ENCODE results near the gene RALA.
A peak's percentile ranks its signal among the peaks of the same experiment; 100 is the strongest.
"Not testable (repeated sequence)": the region's sequence is repeated elsewhere in the genome, so short reads cannot be mapped to it uniquely, and the experiment has no call there.

The RALA gene

GRCh38 chr7:39670934-39671333 is 47.6 kb downstream of the RALA start:
- TF ChIP-seq POLR2A (IDR thresholded peaks at IDR 0.05; ENCODE audit: low read depth, low read length), result no peak
- DNase-seq (ENCODE audit: insufficient read length, low spot score) (no peak), FAIRE-seq (no peak)

- no peak for TF ChIP-seq POLR2A (IDR thresholded peaks at IDR 0.05; ENCODE audit: low read depth, low read length)
Observed at GRCh38 chr7:39672176-39672575, 48.8 kb downstream of the RALA start.

GRCh38 chr7:39673868-39674267 is 50.5 kb downstream of the RALA start:
- no peak for TF ChIP-seq POLR2A (IDR thresholded peaks at IDR 0.05; ENCODE audit: low read depth, low read length)
- FAIRE-seq (no peak), DNase-seq (ENCODE audit: insufficient read length, low spot score) (no peak)

More at GRCh38 chr7:39672176-39672575, 48.8 kb downstream of the RALA start:
- DNase-seq (ENCODE audit: insufficient read length, low spot score) (no peak), FAIRE-seq (no peak)

- DNase-seq (ENCODE audit: insufficient read length, low spot score) (no peak), FAIRE-seq (no peak)
- TF ChIP-seq POLR2A (IDR thresholded peaks at IDR 0.05; ENCODE audit: low read depth, low read length), result no peak
Observed at GRCh38 chr7:39674406-39674805, 51.0 kb downstream of the RALA start.

- DNase-seq (ENCODE audit: insufficient read length, low spot score), result no peak
- no peak for TF ChIP-seq POLR2A (IDR thresholded peaks at IDR 0.05; ENCODE audit: low read depth, low read length)
- no peak for FAIRE-seq
Observed at GRCh38 chr7:39676346-39676745, 53.0 kb downstream of the RALA start.

GRCh38 chr7:39678930-39679709 is 55.7 kb downstream of the RALA start:
- no peak for TF ChIP-seq POLR2A (IDR thresholded peaks at IDR 0.05; ENCODE audit: low read depth, low read length)
- FAIRE-seq, result no peak

GRCh38 chr7:39679874-39680273 is 56.5 kb downstream of the RALA start:
- not testable (repeated sequence) for FAIRE-seq

More at GRCh38 chr7:39678930-39679709, 55.7 kb downstream of the RALA start:
- no peak for DNase-seq (ENCODE audit: insufficient read length, low spot score)

GRCh38 chr7:39681887-39682441 is 58.6 kb downstream of the RALA start:
- no peak for TF ChIP-seq POLR2A (IDR thresholded peaks at IDR 0.05; ENCODE audit: low read depth, low read length)
- no peak for DNase-seq (ENCODE audit: insufficient read length, low spot score)
- FAIRE-seq, result no peak

More at GRCh38 chr7:39679874-39680273, 56.5 kb downstream of the RALA start:
- DNase-seq (ENCODE audit: insufficient read length, low spot score), result not testable (repeated sequence)

GRCh38 chr7:39683216-39683845 is 60.0 kb downstream of the RALA start:
- FAIRE-seq, result no peak
- no peak for TF ChIP-seq POLR2A (IDR thresholded peaks at IDR 0.05; ENCODE audit: low read depth, low read length)
- DNase-seq (ENCODE audit: insufficient read length, low spot score), result no peak

- FAIRE-seq (no peak), DNase-seq (ENCODE audit: insufficient read length, low spot score) (no peak)
- TF ChIP-seq POLR2A (IDR thresholded peaks at IDR 0.05; ENCODE audit: low read depth, low read length), result no peak
Observed at GRCh38 chr7:39686261-39686924, 63.0 kb downstream of the RALA start.

GRCh38 chr7:39688611-39689480 is 65.5 kb downstream of the RALA start:
- peak; percentile 74 for FAIRE-seq
- no peak for TF ChIP-seq POLR2A (IDR thresholded peaks at IDR 0.05; ENCODE audit: low read depth, low read length)
- DNase-seq (ENCODE audit: insufficient read length, low spot score), result no peak

- peak; percentile 89 for FAIRE-seq
- DNase-seq (ENCODE audit: insufficient read length, low spot score), result peak; percentile 29
- no peak for TF ChIP-seq POLR2A (IDR thresholded peaks at IDR 0.05; ENCODE audit: low read depth, low read length)
Observed at GRCh38 chr7:39691821-39692220, 68.4 kb downstream of the RALA start.

GRCh38 chr7:39693086-39693485 is 69.7 kb downstream of the RALA start:
- DNase-seq (ENCODE audit: insufficient read length, low spot score); FAIRE-seq: not testable (repeated sequence)

Data from H54 (cell line).